Astrocyte (in vitro differentiated cells and primary cell): ENCODE data around the gene SCNN1A.

Experiments used
- CTCF ChIP-seq: IDR thresholded peaks from 2 replicates; pipeline ENCODE4 v1.5.1; 2011; ENCODE audit warnings: low read depth, mild to moderate bottlenecking, inconsistent platforms, low read length, moderate library complexity; ENCODE audit not compliant: insufficient read depth
- EZH2 ChIP-seq: IDR thresholded peaks from 2 replicates; pipeline ENCODE4 v1.6.1; 2012; ENCODE audit warnings: mild to moderate bottlenecking, low read length, inconsistent platforms; ENCODE audit not compliant: insufficient read depth

GRCh38 chr12:6323995-6324711 lies 51.2 kb downstream of the SCNN1A start:
- TF ChIP-seq CTCF (no peak), EZH2 (no peak)
